MV-4-11 (cell line): ENCODE data around the gene C14orf93.
"Not testable (repeated sequence)": the region's sequence is repeated elsewhere in the genome, so short reads cannot be mapped to it uniquely, and the experiment has no call there.

Experiments used
- DNase-seq: peaks from one replicate; lab custom pipeline; 2025; lab: John Stamatoyannopoulos, UW

C14orf93 gene

GRCh38 chr14:22973217-22974032 lies 36.5 kb downstream of the C14orf93 start:
- DNase-seq: peak; percentile 36

- no peak for DNase-seq
Observed at GRCh38 chr14:22972313-22972930, 37.5 kb downstream of the C14orf93 start.

- no peak for DNase-seq
Observed at GRCh38 chr14:22971152-22971551, 38.8 kb downstream of the C14orf93 start.

DNA sequence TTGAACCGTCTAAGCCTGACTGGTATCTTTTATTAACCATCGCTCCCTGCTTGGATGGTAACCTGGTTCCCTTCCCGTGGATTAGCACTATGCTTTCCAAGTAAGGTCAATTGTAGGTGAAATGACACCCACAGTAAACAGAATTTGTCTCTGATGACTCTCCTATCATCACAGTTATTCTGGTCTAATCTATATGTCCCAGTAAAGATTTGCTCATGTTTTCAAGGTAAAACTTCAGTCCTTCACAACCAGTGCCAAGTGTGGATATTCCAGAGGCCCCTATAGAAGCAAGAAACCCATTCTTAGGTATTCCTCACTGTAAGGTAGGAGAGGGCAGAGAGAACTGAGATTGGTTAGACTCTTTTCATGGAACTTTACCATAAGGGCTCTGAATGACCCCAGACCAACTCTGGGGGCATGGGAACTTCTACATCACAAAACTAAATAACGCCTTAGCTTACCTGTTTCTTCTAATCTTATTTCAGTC lies 43.1 kb downstream of the C14orf93 start:
- DNase-seq: no peak

DNA sequence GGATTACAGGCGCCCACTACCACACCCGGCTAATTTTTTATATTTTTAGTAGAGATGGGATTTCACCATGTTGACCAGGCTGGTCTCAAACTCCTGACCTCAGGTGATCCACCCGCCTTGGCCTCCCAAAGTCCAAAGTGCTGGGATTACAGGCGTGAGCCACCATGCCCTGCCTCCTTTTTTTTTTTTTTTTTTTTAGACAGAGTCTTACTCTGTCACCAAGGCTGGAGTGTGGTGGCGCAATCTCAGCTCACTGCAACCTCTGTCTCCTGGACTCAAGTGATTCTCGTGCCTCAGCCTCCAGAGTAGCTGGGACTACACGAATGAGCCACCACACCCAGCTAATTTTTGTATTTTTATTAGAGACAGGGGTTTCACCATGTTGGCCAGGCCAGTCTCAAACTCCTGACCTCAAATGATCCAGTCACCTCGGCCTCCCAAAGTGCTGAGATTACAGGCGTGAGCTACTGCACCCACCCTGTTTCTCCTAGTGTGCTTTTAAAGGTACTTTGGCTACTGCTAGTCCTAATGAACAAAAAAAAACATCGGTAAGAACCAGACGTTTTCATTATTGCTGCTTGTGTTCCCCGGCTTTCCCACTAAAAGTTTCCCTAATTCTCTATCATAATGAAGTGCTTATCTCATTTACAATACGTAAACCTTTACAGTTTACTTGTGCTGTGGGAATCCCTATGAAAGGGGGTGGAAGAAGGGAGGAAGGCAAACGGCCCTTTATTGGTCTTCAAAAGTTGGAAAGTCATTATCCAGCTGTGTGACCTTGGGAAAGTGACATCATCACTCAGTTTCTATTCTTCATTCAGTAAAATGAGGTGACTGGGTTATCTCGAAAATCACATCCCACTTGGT lies 43.8 kb downstream of the C14orf93 start:
- DNase-seq: not testable (repeated sequence)

DNA sequence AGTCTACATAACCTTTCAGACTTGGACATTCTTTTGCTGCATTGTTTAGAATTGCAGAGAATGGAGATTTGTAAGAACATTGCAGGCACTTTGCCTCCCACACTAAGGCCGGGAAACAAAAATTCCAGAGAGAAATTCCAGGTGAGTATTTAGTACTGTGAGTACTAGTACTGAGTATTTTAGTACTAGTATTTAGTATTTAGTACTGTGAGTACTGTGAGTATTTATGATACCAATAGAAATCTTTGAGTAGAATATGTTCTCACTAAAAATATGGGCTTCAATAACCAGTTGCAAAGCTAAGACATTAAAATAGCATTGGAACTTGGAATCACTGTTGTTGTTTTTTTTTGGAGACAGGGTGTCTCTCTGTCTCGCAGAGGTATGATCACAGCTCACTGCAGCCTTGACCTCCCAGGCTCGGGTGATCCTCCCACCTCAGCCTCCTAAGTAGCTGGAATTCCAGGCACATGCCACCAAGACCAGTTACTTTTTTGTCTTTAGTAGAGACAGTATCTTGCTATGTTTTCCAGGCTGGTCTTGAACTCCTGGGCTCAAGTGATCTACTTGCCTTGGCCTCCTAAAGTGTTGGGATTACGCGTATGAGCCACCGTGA lies 47.8 kb downstream of the C14orf93 start:
- no peak for DNase-seq

- DNase-seq: no peak
Observed at GRCh38 chr14:22955702-22956569, 54.0 kb downstream of the C14orf93 start.

GRCh38 chr14:22952418-22952817 lies 57.5 kb downstream of the C14orf93 start:
- no peak for DNase-seq

DNA sequence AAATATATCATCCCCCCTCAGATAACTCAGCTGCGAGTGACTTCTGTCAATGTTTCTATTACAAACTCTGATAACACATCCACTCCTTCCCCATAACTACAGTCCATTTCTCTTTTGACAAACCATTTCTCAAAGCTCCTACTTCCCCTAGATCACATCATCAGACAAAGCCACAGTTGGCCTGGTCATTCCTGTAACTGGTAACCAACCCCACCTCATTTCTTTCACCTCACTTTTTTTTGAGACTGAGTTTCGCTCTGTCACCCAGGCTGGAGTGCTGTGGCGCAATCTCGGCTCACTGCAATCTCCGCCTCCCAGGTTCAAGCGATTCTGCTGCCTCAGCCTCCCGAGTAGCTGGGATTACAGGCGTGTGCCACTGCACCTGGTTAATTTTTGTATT lies 58.1 kb downstream of the C14orf93 start:
- peak; percentile 64 for DNase-seq

DNA sequence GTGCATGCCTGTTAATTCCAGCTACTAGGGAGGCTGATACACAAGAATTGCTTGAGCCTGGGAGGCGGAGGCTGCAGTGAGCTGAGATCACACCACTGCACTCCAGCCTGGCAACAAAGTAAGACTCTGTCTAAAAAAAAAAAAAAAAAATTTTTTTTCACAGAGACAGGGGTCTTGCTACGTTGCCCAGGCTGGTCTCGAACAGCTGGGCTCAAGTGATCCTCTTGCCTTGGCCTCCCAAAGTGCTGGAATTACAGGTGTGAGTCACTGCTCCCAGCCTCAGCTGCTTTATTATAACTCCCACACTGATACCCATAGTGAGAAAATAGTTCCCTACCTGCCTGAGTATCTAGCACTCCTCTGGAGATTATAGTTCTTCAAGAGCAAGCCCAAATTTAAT lies 64.3 kb downstream of the C14orf93 start:
- no peak for DNase-seq

DNA sequence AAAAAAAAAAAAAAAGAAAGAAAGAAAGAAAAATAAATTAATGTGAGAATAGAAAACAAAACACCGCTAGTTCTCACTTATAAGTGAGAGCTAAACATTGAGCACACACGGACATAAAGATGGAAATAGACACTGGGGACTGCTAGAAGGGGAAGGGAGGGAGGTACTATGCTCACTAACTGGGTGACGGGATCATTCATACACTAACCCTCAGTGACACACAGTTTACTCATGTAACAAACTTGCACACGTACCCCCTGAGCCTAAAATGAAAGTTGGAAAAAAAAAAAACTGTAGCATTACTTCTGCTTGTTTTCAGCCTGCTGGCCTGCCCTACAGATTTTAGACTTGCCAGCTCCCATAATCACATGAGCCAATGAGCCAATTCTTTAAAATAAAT lies 70.3 kb downstream of the C14orf93 start:
- DNase-seq: no peak
